SK-N-SH (cell line): ENCODE results near the gene SLC38A6. TPM values are rescaled to one million over a fixed set of nuclear protein-coding genes. Genes with fewer than 3 reads are reported as not detected.

Experiments
- CTCF ChIA-PET: fragments of 300-600, 350-600 bp; formaldehyde crosslinking; extraction: SDS; loops from one replicate; lab custom pipeline; 2021; lab: Yijun Ruan, JAX
- POLR2A ChIA-PET: fragments of 350-600 bp; sonication (Branson Sonifier 250); formaldehyde crosslinking; extraction: SDS; loops from one replicate; lab custom pipeline; 2020; ENCODE audit warnings: antibody characterized with exemption, inconsistent platforms; lab: Yijun Ruan, JAX
- DNase-seq: peaks from one replicate; pipeline ENCODE4 v3.0.0; 2012
- H2AFZ ChIP-seq: fragments of 200-600 bp; sonication (generic); 2 replicates; pipeline ENCODE4 v1.8.1; 2016; ENCODE audit warnings: antibody characterized with exemption, mild to moderate bottlenecking, low read depth
- H3F3A ChIP-seq: fragments of 200-600 bp; sonication (generic); replicated peaks from 2 replicates; pipeline ENCODE3; 2016; ENCODE audit warnings: antibody characterized with exemption, mild to moderate bottlenecking; ENCODE audit not compliant: insufficient read depth
- H3K27ac ChIP-seq, 2 experiments: fragments of 200-500 bp in 1 of 2; fragments of 200-600 bp in 1 of 2; sonication (Bioruptor generic) in 1 of 2; sonication (generic), shearing (Covaris generic) in 1 of 2; 2 replicates each; pipeline versions ENCODE4 v1.5.1 to v1.6.1; 2014 to 2016; ENCODE audit warnings: low read depth in 2 of 2, inconsistent platforms in 1 of 2, low read length in 1 of 2, mild to moderate bottlenecking in 1 of 2, mixed read lengths in 1 of 2
- H3K27me3 ChIP-seq: fragments of 200-600 bp; sonication (generic), shearing (Covaris generic); 2 replicates; pipeline ENCODE4 v1.6.1; 2016; ENCODE audit warnings: mixed run types; ENCODE audit not compliant: insufficient read depth
- H3K36me3 ChIP-seq, 2 experiments: fragments of 200-500 bp in 1 of 2; fragments of 200-600 bp in 1 of 2; sonication (Bioruptor generic) in 1 of 2; sonication (generic) in 1 of 2; replicated peaks in 1 of 2; 2 replicates each; pipeline versions ENCODE3 to v1.5.1; 2014 to 2016; ENCODE audit warnings: low read length in 1 of 2, mild to moderate bottlenecking in 1 of 2; ENCODE audit not compliant: insufficient read depth in 2 of 2, control insufficient read depth in 1 of 2
- H3K4me1 ChIP-seq, 2 experiments: fragments of 200-500 bp in 1 of 2; fragments of 200-600 bp in 1 of 2; sonication (Bioruptor generic) in 1 of 2; sonication (generic), shearing (Covaris generic) in 1 of 2; 2 replicates each; pipeline versions ENCODE4 v1.5.1 to v1.6.1; 2014 to 2016; ENCODE audit warnings: low read depth in 1 of 2, low read length in 1 of 2, mixed run types in 1 of 2; ENCODE audit not compliant: insufficient read depth in 2 of 2, control insufficient read depth in 1 of 2
- H3K4me2 ChIP-seq: fragments of 200-600 bp; sonication (generic), shearing (Covaris generic); 2 replicates; pipeline ENCODE4 v1.6.1; 2017; ENCODE audit warnings: mixed run types
- H3K4me3 ChIP-seq, 2 experiments: fragments of 200-500 bp in 1 of 2; fragments of 200-600 bp in 1 of 2; sonication (Bioruptor generic) in 1 of 2; sonication (generic), shearing (Covaris generic) in 1 of 2; 2 replicates each; pipeline versions ENCODE4 v1.5.1 to v1.8.1; 2014 to 2016; ENCODE audit warnings: low read depth in 2 of 2, inconsistent platforms in 1 of 2, low read length in 1 of 2, mild to moderate bottlenecking in 1 of 2, mixed read lengths in 1 of 2, moderate library complexity in 1 of 2
- H3K79me2 ChIP-seq: fragments of 200-600 bp; sonication (generic); 2 replicates; pipeline ENCODE4 v1.8.1; 2017; ENCODE audit warnings: mild to moderate bottlenecking; ENCODE audit not compliant: insufficient read depth
- H3K9ac ChIP-seq: fragments of 200-600 bp; sonication (generic); 2 replicates; pipeline ENCODE4 v1.6.1; 2017; ENCODE audit warnings: mixed run types
- H3K9me2 ChIP-seq: fragments of 200-600 bp; sonication (generic); 2 replicates; pipeline ENCODE4 v1.6.1; 2017; ENCODE audit warnings: mixed run types
- H3K9me3 ChIP-seq: fragments of 200-600 bp; sonication (generic); 2 replicates; pipeline ENCODE4 v1.6.1; 2017; ENCODE audit warnings: mixed run types, mild to moderate bottlenecking, moderate library complexity
- H4K20me1 ChIP-seq: fragments of 200-600 bp; sonication (generic); 2 replicates; pipeline ENCODE4 v1.6.1; 2017; ENCODE audit warnings: mild to moderate bottlenecking, mixed run types; ENCODE audit not compliant: insufficient read depth
- CHD2 ChIP-seq: fragments of 150-350 bp; IDR thresholded peaks from 2 replicates; pipeline ENCODE4 v1.6.1; 2018; ENCODE audit warnings: low read length; ENCODE audit not compliant: partially characterized antibody
- CTCF ChIP-seq: fragments of 200-600 bp; sonication (generic); IDR thresholded peaks from 2 replicates; pipeline ENCODE4 v1.6.1; 2017; ENCODE audit warnings: antibody characterized with exemption, mild to moderate bottlenecking, moderate library complexity
- EP300 ChIP-seq, 2 experiments: IDR thresholded peaks; 2 replicates each; pipeline versions ENCODE4 v1.4.0 to v1.6.1; 2012; ENCODE audit warnings: borderline replicate concordance in 1 of 2, low read depth in 1 of 2, low read length in 1 of 2
- EZH2phosphoT487 ChIP-seq: fragments of 200-600 bp; sonication (generic); IDR thresholded peaks from 2 replicates; pipeline ENCODE4 v1.6.1; 2017; ENCODE audit warnings: low read depth, mixed run types, mild to moderate bottlenecking, antibody characterized with exemption, moderate library complexity, borderline replicate concordance
- FOXJ3 ChIP-seq: sonication (generic); formaldehyde crosslinking; IDR thresholded peaks from 2 replicates; pipeline ENCODE4 v1.5.1; 2020; ENCODE audit warnings: mild to moderate bottlenecking, missing genetic modification reagents
- GATA2 ChIP-seq: sonication (generic); formaldehyde crosslinking; IDR thresholded peaks from 2 replicates; pipeline ENCODE4 v1.5.0; 2020; ENCODE audit warnings: mild to moderate bottlenecking, missing genetic modification reagents
- JUND ChIP-seq: IDR thresholded peaks from 2 replicates; pipeline ENCODE4 v1.4.0; 2012
- MXI1 ChIP-seq: IDR thresholded peaks from 2 replicates; pipeline ENCODE4 v1.6.1; 2012; ENCODE audit warnings: mild to moderate bottlenecking, low read depth, low read length, improper control_type of control experiment
- NRF1 ChIP-seq: IDR thresholded peaks from 2 replicates; pipeline ENCODE4 v1.6.1; 2012; ENCODE audit warnings: low read depth, mild to moderate bottlenecking, low read length
- RCOR1 ChIP-seq: fragments of 150-350 bp; IDR thresholded peaks from 2 replicates; pipeline ENCODE4 v1.6.1; 2017; ENCODE audit warnings: antibody characterized with exemption, low read length
- SIN3A ChIP-seq: IDR thresholded peaks from 2 replicates; pipeline ENCODE4 v1.6.1; 2012; ENCODE audit warnings: low read depth, mild to moderate bottlenecking, low read length, moderate library complexity, borderline replicate concordance
- SMC3 ChIP-seq: IDR thresholded peaks from 2 replicates; pipeline ENCODE4 v1.6.1; 2012; ENCODE audit warnings: low read depth, low read length, improper control_type of control experiment
- TEAD4 ChIP-seq: IDR thresholded peaks from 2 replicates; pipeline ENCODE4 v1.4.0; 2012; ENCODE audit warnings: mild to moderate bottlenecking, borderline replicate concordance; ENCODE audit not compliant: insufficient read depth
- USF2 ChIP-seq: fragments of 150-350 bp; IDR thresholded peaks from 2 replicates; pipeline ENCODE4 v1.6.1; 2017; ENCODE audit warnings: antibody characterized with exemption, low read length, low read depth, borderline replicate concordance
- YY1 ChIP-seq: IDR thresholded peaks from 2 replicates; pipeline ENCODE4 v1.4.0; 2012; ENCODE audit warnings: low read depth, mild to moderate bottlenecking
- WGBS: methylation state at CpG from one replicate; pipeline ENCODE4 v1.1.6; 2017; ENCODE audit warnings: low lambda C conversion rate; 5-methylcytosine and 5-hydroxymethylcytosine counted together
- polyA plus RNA-seq, 3 experiments: library from polyadenylated mRNA; depleted of rRNA; stranded (reverse); fragments of >200 nt; gene quantifications; 2 replicates each; pipeline ENCODE4 v1.2.3, GENCODE V29; 2012
- TF ChIP-seq, protein P1 (sequence below): IDR thresholded peaks from 2 replicates; pipeline ENCODE4 v1.4.0; 2012; ENCODE audit warnings: low read depth, borderline replicate concordance
- TF ChIP-seq, protein P2 (sequence below): fragments of 150-350 bp; IDR thresholded peaks from 2 replicates; pipeline ENCODE4 v1.6.1; 2016; ENCODE audit warnings: mild to moderate bottlenecking, low read depth, low read length

SLC38A6 gene
- polyA plus RNA-seq, 1 of the 3 experiments (the other 2 are of a cell fraction): 10.4 TPM

DNA sequence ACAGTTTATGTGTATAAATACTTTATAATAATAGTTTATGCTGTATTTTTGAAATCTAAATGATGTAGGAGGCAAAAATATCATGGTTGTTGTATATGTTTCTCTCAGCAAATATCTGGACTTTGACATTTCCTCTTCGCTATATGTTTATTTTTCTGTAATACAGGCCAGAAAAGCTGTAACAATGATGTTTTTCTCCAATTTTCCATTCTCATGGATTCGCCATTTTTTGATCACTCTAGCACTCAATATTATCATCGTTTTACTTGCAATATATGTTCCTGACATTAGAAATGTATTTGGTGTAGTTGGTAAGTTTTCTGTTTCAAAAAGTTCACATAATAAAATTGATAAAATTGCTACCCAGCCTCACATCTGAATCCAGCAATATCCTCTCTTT, 70.6 kb downstream of the SLC38A6 start (continued):
- no peak for TF ChIP-seq EP300 (IDR thresholded peaks at IDR 0.05; ENCODE audit: borderline replicate concordance in 1 of 2, low read depth in 1 of 2, low read length in 1 of 2)
- no peak for TF ChIP-seq CHD2
- no peak for TF ChIP-seq MXI1
- no peak for TF ChIP-seq SIN3A
- TF ChIP-seq, protein P1, sequence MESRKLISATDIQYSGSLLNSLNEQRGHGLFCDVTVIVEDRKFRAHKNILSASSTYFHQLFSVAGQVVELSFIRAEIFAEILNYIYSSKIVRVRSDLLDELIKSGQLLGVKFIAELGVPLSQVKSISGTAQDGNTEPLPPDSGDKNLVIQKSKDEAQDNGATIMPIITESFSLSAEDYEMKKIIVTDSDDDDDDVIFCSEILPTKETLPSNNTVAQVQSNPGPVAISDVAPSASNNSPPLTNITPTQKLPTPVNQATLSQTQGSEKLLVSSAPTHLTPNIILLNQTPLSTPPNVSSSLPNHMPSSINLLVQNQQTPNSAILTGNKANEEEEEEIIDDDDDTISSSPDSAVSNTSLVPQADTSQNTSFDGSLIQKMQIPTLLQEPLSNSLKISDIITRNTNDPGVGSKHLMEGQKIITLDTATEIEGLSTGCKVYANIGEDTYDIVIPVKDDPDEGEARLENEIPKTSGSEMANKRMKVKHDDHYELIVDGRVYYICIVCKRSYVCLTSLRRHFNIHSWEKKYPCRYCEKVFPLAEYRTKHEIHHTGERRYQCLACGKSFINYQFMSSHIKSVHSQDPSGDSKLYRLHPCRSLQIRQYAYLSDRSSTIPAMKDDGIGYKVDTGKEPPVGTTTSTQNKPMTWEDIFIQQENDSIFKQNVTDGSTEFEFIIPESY: no peak
- no peak for TF ChIP-seq JUND
- no peak for TF ChIP-seq EZH2phosphoT487

DNA sequence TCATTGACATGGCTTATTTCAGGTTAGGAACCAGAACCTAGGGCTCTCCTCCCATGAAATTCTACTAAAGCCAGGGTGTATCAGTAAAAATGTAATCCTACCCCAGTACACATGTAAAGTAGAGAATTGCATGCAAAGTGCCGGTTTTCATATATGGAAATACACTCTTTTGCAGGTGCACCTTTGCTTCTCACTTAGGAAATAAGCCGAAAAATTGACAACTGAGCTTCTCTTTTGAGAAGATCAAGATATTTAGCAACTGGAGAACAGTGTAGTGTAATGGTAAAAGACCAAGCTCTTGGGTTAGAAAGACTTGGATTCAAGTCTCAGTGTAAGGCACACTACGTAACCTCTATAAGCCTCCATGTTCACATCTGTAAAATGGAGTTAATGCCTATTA, 82.4 kb downstream of the SLC38A6 start:
- Histone ChIP-seq H3K36me3 (peaks cover 0 to 11% of the 10 kb centered on the region in 2 experiments), H4K20me1 (no peaks in the 10 kb centered on the region), H3K27ac (no peak overlapping the region), H3K4me3 (no peak overlapping the region), H2AFZ (no peak overlapping the region), H3K4me1 (no peaks in the 10 kb centered on the region; a peak in 2 of 4 replicates), H3K4me2 (no peak overlapping the region), H3K27me3 (no peaks in the 10 kb centered on the region), H3F3A (peaks cover 10% of the 10 kb centered on the region), H3K9ac (no peak overlapping the region), H3K9me3 (no peaks in the 10 kb centered on the region), H3K79me2 (no peaks in the 10 kb centered on the region), H3K9me2 (no peaks in the 10 kb centered on the region)
- 94% methylated on average over 3 of the region's 3 CpGs for WGBS
- CTCF ChIA-PET: interaction anchor here (0.9 to 1.2 kb wide), 2 partner anchors 190 to 206 kb away, joined by 3 read pairs; no protein-coding TSS in a partner anchor
- no peak for TF ChIP-seq SMC3
- no peak for TF ChIP-seq RCOR1
- POLR2A ChIA-PET: no interaction called here
- DNase-seq: no peak

- 98% methylated on average over 2 of the region's 2 CpGs for WGBS
- no peaks in the 10 kb centered on the region; a peak in 2 of 4 replicates for H3K4me1 ChIP-seq
- no peak overlapping the region for H2AFZ ChIP-seq
- H3K9me3 ChIP-seq: no peaks in the 10 kb centered on the region
- no peak overlapping the region for H3K27ac ChIP-seq
- ChIA-PET POLR2A (no interaction called here), CTCF (interaction anchor here (1.2 kb wide), 1 partner anchor 205 kb away, joined by 3 read pairs; no protein-coding TSS in a partner anchor)
- H3F3A ChIP-seq: peaks cover 10% of the 10 kb centered on the region
- peaks cover 0 to 11% of the 10 kb centered on the region in 2 experiments for H3K36me3 ChIP-seq
- H3K9me2 ChIP-seq: no peaks in the 10 kb centered on the region
- DNase-seq: no peak
- no peak overlapping the region for H3K4me3 ChIP-seq
- no peak overlapping the region for H3K4me2 ChIP-seq
- no peaks in the 10 kb centered on the region for H3K27me3 ChIP-seq
- no peaks in the 10 kb centered on the region for H4K20me1 ChIP-seq
- H3K9ac ChIP-seq: no peak overlapping the region
- H3K79me2 ChIP-seq: no peaks in the 10 kb centered on the region
- no peak for TF ChIP-seq NRF1
- no peak for TF ChIP-seq EP300 (IDR thresholded peaks at IDR 0.05; ENCODE audit: borderline replicate concordance in 1 of 2, low read depth in 1 of 2, low read length in 1 of 2)
- TF ChIP-seq, protein P2, sequence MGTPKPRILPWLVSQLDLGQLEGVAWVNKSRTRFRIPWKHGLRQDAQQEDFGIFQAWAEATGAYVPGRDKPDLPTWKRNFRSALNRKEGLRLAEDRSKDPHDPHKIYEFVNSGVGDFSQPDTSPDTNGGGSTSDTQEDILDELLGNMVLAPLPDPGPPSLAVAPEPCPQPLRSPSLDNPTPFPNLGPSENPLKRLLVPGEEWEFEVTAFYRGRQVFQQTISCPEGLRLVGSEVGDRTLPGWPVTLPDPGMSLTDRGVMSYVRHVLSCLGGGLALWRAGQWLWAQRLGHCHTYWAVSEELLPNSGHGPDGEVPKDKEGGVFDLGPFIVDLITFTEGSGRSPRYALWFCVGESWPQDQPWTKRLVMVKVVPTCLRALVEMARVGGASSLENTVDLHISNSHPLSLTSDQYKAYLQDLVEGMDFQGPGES: no peak
- no peak for TF ChIP-seq TEAD4
- TF ChIP-seq, protein P1: no peak
- no peak; the same call in 1 of the 2 replicates for TF ChIP-seq CTCF
- TF ChIP-seq FOXJ3: no peak
- TF ChIP-seq YY1: no peak
- no peak for TF ChIP-seq GATA2
- no peak for TF ChIP-seq USF2
Observed at GRCh38 chr14:61064210-61064609, 83.2 kb downstream of the SLC38A6 start.
